CD4-positive, CD25-positive, alpha-beta regulatory T cell (primary cell): ENCODE results near the gene TTC7B. TPM values are rescaled to one million over a fixed set of nuclear protein-coding genes. Genes with fewer than 3 reads are reported as not detected.

Experiments used
- ATAC-seq, 2 donors: fragments of 150-1000 bp; cut with Tn5 transposase; one replicate each; pipeline ENCODE4 v1.10.0; 2021; ENCODE audit warnings: low read depth in 2 of 2, moderate number of reproducible peaks in 2 of 2, moderate library complexity in 1 of 2
- DNase-seq, 3 donors: peaks; one replicate each; pipeline versions ENCODE4 v3.0.0 to v3.0.0-alpha.2; 2012 to 2022; ENCODE audit warnings: mixed read lengths in 1 of 3
- H3K27ac ChIP-seq: one replicate; pipeline ENCODE4 v1.7.0; 2013; ENCODE audit warnings: mild to moderate bottlenecking, low read length; ENCODE audit not compliant: insufficient read depth, poor library complexity, severe bottlenecking
- H3K27me3 ChIP-seq: one replicate; pipeline ENCODE4 v1.7.0; 2013; ENCODE audit warnings: low read length; ENCODE audit not compliant: control insufficient read depth, insufficient read depth
- H3K36me3 ChIP-seq: one replicate; pipeline ENCODE4 v1.7.0; 2013; ENCODE audit warnings: mild to moderate bottlenecking, low read length, moderate library complexity; ENCODE audit not compliant: control insufficient read depth, insufficient read depth
- H3K4me1 ChIP-seq: 2 replicates; pipeline ENCODE4 v1.7.0; 2013; ENCODE audit warnings: mild to moderate bottlenecking, low read length; ENCODE audit not compliant: insufficient read depth, control insufficient read depth, poor library complexity, severe bottlenecking
- H3K4me3 ChIP-seq: one replicate; pipeline ENCODE4 v1.7.0; 2013; ENCODE audit warnings: low read depth, mild to moderate bottlenecking, low read length, moderate library complexity
- H3K9me3 ChIP-seq, 2 experiments: 1 replicate in 1 of 2; 2 replicates in 1 of 2; pipeline ENCODE4 v1.7.0; 2013; ENCODE audit warnings: low read length in 2 of 2, mild to moderate bottlenecking in 1 of 2, moderate library complexity in 1 of 2; ENCODE audit not compliant: control insufficient read depth in 2 of 2
- H3K27ac Mint-ChIP-seq, 3 donors: one replicate each; pipeline ENCODE4 v1.8.0; 2020 to 2022; ENCODE audit warnings: mild to moderate bottlenecking in 3 of 3, mixed read lengths in 3 of 3, moderate library complexity in 2 of 3
- H3K27me3 Mint-ChIP-seq: one replicate; pipeline ENCODE4 v1.8.0; 2022; ENCODE audit warnings: mild to moderate bottlenecking, mixed read lengths
- H3K36me3 Mint-ChIP-seq: one replicate; pipeline ENCODE4 v1.8.0; 2020; ENCODE audit warnings: mixed read lengths
- H3K4me1 Mint-ChIP-seq, 4 donors: one replicate each; pipeline ENCODE4 v1.8.0; 2020 to 2022; ENCODE audit warnings: mixed read lengths in 4 of 4, mild to moderate bottlenecking in 1 of 4
- H3K4me3 Mint-ChIP-seq, 4 donors: one replicate each; pipeline ENCODE4 v1.8.0; 2020 to 2022; ENCODE audit warnings: mild to moderate bottlenecking in 4 of 4, mixed read lengths in 4 of 4, moderate library complexity in 3 of 4
- H3K9me3 Mint-ChIP-seq, 7 donors: one replicate each; pipeline ENCODE4 v1.8.0; 2020 to 2022; ENCODE audit warnings: mixed read lengths in 7 of 7, mild to moderate bottlenecking in 3 of 7, moderate library complexity in 2 of 7
- polyA plus RNA-seq, 4 donors: library from polyadenylated mRNA; unstranded; fragments of 300-500 nt; fragmentation: Illumina TruSeq; gene quantifications; one replicate each; pipeline ENCODE4 v1.2.3, GENCODE V29; 2021
- total RNA-seq: library from RNA; stranded (reverse); gene quantifications from one replicate; pipeline ENCODE4 v1.2.3, GENCODE V29; 2022

TTC7B gene
- total and polyA plus RNA-seq, 5 donors from 2014 or later = 0.88 to 7.8 (median 1.0) TPM

GRCh38 chr14:90695997-90696660 is 120.1 kb downstream of the TTC7B start:
- H3K36me3 ChIP-seq = no peaks in the 10 kb centered on the region
- H3K4me3 Mint-ChIP-seq = no peak overlapping the region
- H3K9me3 Mint-ChIP-seq = no peaks in the 10 kb centered on the region
- H3K36me3 Mint-ChIP-seq = no peaks in the 10 kb centered on the region
- peak overlapping the region in 1 of 3 donors; percentile 22 for H3K27ac Mint-ChIP-seq
- ATAC-seq (no peak), DNase-seq (no peak)
- H3K9me3 ChIP-seq = no peaks in the 10 kb centered on the region
- H3K27me3 ChIP-seq = peaks cover 2% of the 10 kb centered on the region
- H3K27ac ChIP-seq = no peak overlapping the region
- no peaks in the 10 kb centered on the region for H3K27me3 Mint-ChIP-seq
- H3K4me3 ChIP-seq = no peak overlapping the region
- H3K4me1 Mint-ChIP-seq = peaks cover 3 to 9% (median 5%) of the 10 kb centered on the region in 4 donors
- H3K4me1 ChIP-seq = peaks cover 5% of the 10 kb centered on the region

GRCh38 chr14:90693413-90693812 is 122.8 kb downstream of the TTC7B start:
- no peak overlapping the region for H3K4me3 ChIP-seq
- Mint-ChIP-seq H3K36me3 (no peaks in the 10 kb centered on the region), H3K4me3 (no peak overlapping the region), H3K4me1 (peaks cover 3 to 9% (median 5%) of the 10 kb centered on the region in 4 donors), H3K27me3 (no peaks in the 10 kb centered on the region), H3K27ac (no peak overlapping the region), H3K9me3 (no peaks in the 10 kb centered on the region)
- H3K27me3 ChIP-seq = peaks cover 2% of the 10 kb centered on the region
- H3K4me1 ChIP-seq = peaks cover 5% of the 10 kb centered on the region
- no peak overlapping the region for H3K27ac ChIP-seq
- no peaks in the 10 kb centered on the region for H3K36me3 ChIP-seq
- DNase-seq (no peak), ATAC-seq (no peak)
- no peaks in the 10 kb centered on the region for H3K9me3 ChIP-seq

- ATAC-seq (no peak), DNase-seq (no peak)
- no peaks in the 10 kb centered on the region for H3K9me3 ChIP-seq
- Mint-ChIP-seq H3K9me3 (no peaks in the 10 kb centered on the region), H3K4me1 (peaks cover 2 to 7% (median 5%) of the 10 kb centered on the region in 4 donors), H3K36me3 (no peaks in the 10 kb centered on the region), H3K27ac (no peak overlapping the region), H3K4me3 (no peak overlapping the region), H3K27me3 (no peaks in the 10 kb centered on the region)
- no peaks in the 10 kb centered on the region for H3K36me3 ChIP-seq
- peaks cover 5% of the 10 kb centered on the region for H3K4me1 ChIP-seq
- H3K4me3 ChIP-seq = no peak overlapping the region
- peaks cover 2% of the 10 kb centered on the region for H3K27me3 ChIP-seq
- no peak overlapping the region for H3K27ac ChIP-seq
Measured at GRCh38 chr14:90692826-90693225, 123.4 kb downstream of the TTC7B start.

- peaks cover 6% of the 10 kb centered on the region for H3K27me3 Mint-ChIP-seq
- no peak overlapping the region for H3K4me3 Mint-ChIP-seq
- Histone ChIP-seq H3K9me3 (no peaks in the 10 kb centered on the region), H3K27me3 (peaks cover 2% of the 10 kb centered on the region), H3K36me3 (no peaks in the 10 kb centered on the region), H3K4me1 (no peaks in the 10 kb centered on the region), H3K27ac (no peak overlapping the region), H3K4me3 (no peak overlapping the region)
- H3K4me1 Mint-ChIP-seq = peaks cover 0 to 3% (median 0%) of the 10 kb centered on the region in 4 donors
- H3K9me3 Mint-ChIP-seq = no peaks in the 10 kb centered on the region
- H3K27ac Mint-ChIP-seq = no peak overlapping the region
- no peaks in the 10 kb centered on the region for H3K36me3 Mint-ChIP-seq
- no peak for ATAC-seq
- no peak for DNase-seq
Measured at GRCh38 chr14:90692061-90692460, 124.2 kb downstream of the TTC7B start.

GRCh38 chr14:90691627-90692026 is 124.6 kb downstream of the TTC7B start:
- no peaks in the 10 kb centered on the region for H3K36me3 ChIP-seq
- H3K36me3 Mint-ChIP-seq = no peaks in the 10 kb centered on the region
- ATAC-seq = no peak

GRCh38 chr14:90687680-90688079 is 128.6 kb downstream of the TTC7B start:
- ATAC-seq = no peak
- Mint-ChIP-seq H3K27me3 (peaks cover 12% of the 10 kb centered on the region), H3K9me3 (no peaks in the 10 kb centered on the region), H3K4me3 (no peak overlapping the region), H3K4me1 (no peaks in the 10 kb centered on the region), H3K27ac (no peak overlapping the region), H3K36me3 (no peaks in the 10 kb centered on the region)
- no peak overlapping the region for H3K27ac ChIP-seq
- H3K4me3 ChIP-seq = no peak overlapping the region
- DNase-seq = no peak
- no peaks in the 10 kb centered on the region for H3K36me3 ChIP-seq
- H3K27me3 ChIP-seq = peaks cover 2% of the 10 kb centered on the region
- no peaks in the 10 kb centered on the region for H3K4me1 ChIP-seq
- H3K9me3 ChIP-seq = no peaks in the 10 kb centered on the region

More at GRCh38 chr14:90691627-90692026, 124.6 kb downstream of the TTC7B start:
- peaks cover 6% of the 10 kb centered on the region for H3K27me3 Mint-ChIP-seq
- DNase-seq = no peak
- no peaks in the 10 kb centered on the region for H3K4me1 ChIP-seq
- H3K9me3 ChIP-seq = no peaks in the 10 kb centered on the region
- H3K9me3 Mint-ChIP-seq = no peaks in the 10 kb centered on the region
- H3K4me3 ChIP-seq = no peak overlapping the region
- no peak overlapping the region for H3K4me3 Mint-ChIP-seq
- no peak overlapping the region for H3K27ac ChIP-seq
- H3K27me3 ChIP-seq = peaks cover 2% of the 10 kb centered on the region
- H3K4me1 Mint-ChIP-seq = no peaks in the 10 kb centered on the region
- H3K27ac Mint-ChIP-seq = no peak overlapping the region

GRCh38 chr14:90682615-90683014 is 133.6 kb downstream of the TTC7B start:
- H3K27ac ChIP-seq = no peak overlapping the region
- no peak for DNase-seq

GRCh38 chr14:90681929-90682328 is 134.3 kb downstream of the TTC7B start:
- ATAC-seq (no peak), DNase-seq (no peak)
- Mint-ChIP-seq H3K4me1 (peaks cover 9 to 26% (median 21%) of the 10 kb centered on the region in 4 donors), H3K27me3 (peaks cover 6% of the 10 kb centered on the region), H3K9me3 (no peaks in the 10 kb centered on the region), H3K36me3 (no peaks in the 10 kb centered on the region), H3K27ac (no peak overlapping the region), H3K4me3 (no peak overlapping the region)
- Histone ChIP-seq H3K4me1 (peaks cover 20% of the 10 kb centered on the region), H3K4me3 (no peak overlapping the region), H3K9me3 (no peaks in the 10 kb centered on the region), H3K36me3 (no peaks in the 10 kb centered on the region), H3K27me3 (peaks cover 2% of the 10 kb centered on the region), H3K27ac (no peak overlapping the region)

More at GRCh38 chr14:90682615-90683014, 133.6 kb downstream of the TTC7B start:
- H3K27me3 Mint-ChIP-seq = peaks cover 11% of the 10 kb centered on the region
- no peaks in the 10 kb centered on the region for H3K36me3 ChIP-seq
- no peak overlapping the region for H3K4me3 ChIP-seq
- no peak overlapping the region for H3K27ac Mint-ChIP-seq
- peaks cover 2% of the 10 kb centered on the region for H3K27me3 ChIP-seq
- no peaks in the 10 kb centered on the region for H3K36me3 Mint-ChIP-seq
- no peak for ATAC-seq
- no peaks in the 10 kb centered on the region for H3K9me3 Mint-ChIP-seq
- no peaks in the 10 kb centered on the region for H3K9me3 ChIP-seq
- no peak overlapping the region for H3K4me3 Mint-ChIP-seq
- peaks cover 15% of the 10 kb centered on the region for H3K4me1 ChIP-seq
- peaks cover 6 to 19% (median 15%) of the 10 kb centered on the region in 4 donors for H3K4me1 Mint-ChIP-seq
